RWPE1 (cell line): ENCODE data around the gene ADAMTS14.

ENCODE experiments used
- CTCF ChIA-PET: fragments of 350-600 bp; sonication (Branson Sonifier 250); formaldehyde crosslinking; extraction: SDS; loops from one replicate; lab custom pipeline; 2021; lab: Yijun Ruan, JAX
- POLR2A ChIA-PET: fragments of 400-600 bp; formaldehyde crosslinking; extraction: SDS; loops from one replicate; lab custom pipeline; 2020; ENCODE audit warnings: antibody characterized with exemption; ENCODE audit not compliant: low non-redundant PET; lab: Yijun Ruan, JAX
- DNase-seq: peaks from one replicate; pipeline ENCODE4 v3.0.0; 2012; ENCODE audit warnings: low spot score
- H3K27ac ChIP-seq: fragments of 450-650 bp; 2 replicates; pipeline ENCODE4 v1.5.1; 2017
- TF ChIP-seq, protein P1 (sequence below): fragments of 450-650 bp; conservative IDR thresholded peaks from 2 replicates; pipeline ENCODE4 v1.5.1; 2017; ENCODE audit warnings: low read depth, mild to moderate bottlenecking

ADAMTS14 gene

DNA sequence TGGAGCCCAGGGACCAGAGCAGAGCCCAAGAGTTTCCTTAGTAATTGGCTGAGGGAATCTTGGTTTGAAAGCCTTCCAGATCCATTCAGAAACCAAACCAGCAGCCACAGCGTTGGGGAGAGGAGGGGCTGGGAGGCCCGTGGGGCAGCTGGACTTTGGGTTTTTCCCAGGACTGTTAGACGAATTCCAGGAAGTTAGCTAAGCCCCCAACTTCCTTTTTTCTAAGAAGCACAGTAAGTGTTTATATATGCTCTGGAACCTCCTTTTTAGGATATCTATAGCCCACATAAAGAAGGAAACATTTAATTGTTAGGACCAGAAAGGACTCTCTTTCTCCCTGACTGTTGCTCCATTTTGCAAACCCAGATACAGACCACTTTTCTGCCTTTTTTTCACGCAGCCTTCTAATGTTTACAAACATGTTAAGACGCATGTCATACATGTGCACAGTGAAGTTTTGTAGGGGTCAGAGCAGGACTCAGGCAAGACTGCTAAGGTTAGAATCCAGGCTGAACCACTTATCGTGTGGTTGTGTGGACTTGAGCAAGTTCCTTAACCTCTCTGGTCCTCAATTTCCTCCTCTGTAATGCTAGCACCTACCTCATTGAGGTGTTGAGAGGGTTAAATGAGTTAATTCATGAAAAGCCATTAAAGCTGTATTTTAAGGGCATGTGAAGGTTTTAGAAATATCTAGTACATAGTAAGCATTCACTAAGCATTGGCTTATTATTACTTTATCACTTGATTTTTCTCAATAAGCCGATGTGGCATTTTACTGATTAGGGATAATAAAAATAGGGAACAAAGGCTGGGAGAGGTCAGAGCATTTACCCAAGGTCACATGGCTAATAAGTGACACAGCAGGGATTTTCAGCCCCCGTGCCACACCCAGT is 70.5 kb downstream of the ADAMTS14 start:
- H3K27ac ChIP-seq, result no peak overlapping the region
- TF ChIP-seq, protein P1, sequence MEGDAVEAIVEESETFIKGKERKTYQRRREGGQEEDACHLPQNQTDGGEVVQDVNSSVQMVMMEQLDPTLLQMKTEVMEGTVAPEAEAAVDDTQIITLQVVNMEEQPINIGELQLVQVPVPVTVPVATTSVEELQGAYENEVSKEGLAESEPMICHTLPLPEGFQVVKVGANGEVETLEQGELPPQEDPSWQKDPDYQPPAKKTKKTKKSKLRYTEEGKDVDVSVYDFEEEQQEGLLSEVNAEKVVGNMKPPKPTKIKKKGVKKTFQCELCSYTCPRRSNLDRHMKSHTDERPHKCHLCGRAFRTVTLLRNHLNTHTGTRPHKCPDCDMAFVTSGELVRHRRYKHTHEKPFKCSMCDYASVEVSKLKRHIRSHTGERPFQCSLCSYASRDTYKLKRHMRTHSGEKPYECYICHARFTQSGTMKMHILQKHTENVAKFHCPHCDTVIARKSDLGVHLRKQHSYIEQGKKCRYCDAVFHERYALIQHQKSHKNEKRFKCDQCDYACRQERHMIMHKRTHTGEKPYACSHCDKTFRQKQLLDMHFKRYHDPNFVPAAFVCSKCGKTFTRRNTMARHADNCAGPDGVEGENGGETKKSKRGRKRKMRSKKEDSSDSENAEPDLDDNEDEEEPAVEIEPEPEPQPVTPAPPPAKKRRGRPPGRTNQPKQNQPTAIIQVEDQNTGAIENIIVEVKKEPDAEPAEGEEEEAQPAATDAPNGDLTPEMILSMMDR, result no peak
- ChIA-PET CTCF (interaction anchor here (0.6 to 1.0 kb wide), 2 partner anchors 12 to 36 kb away, joined by 3 read pairs; no protein-coding TSS in a partner anchor), POLR2A (no interaction called here)
- no peak for DNase-seq

DNA sequence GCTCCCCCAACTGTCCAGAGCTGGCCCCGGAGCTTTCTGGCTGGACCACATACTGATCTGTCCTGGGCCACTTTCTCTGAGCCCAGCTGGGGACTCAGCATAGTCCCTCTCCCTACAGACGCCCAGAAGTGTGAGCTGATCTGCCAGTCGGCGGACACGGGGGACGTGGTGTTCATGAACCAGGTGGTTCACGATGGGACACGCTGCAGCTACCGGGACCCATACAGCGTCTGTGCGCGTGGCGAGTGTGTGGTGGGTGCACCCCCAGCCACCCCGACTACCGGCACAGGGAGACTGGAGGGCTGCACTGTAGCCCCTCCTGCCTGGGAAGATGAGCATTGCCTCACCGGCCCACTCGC is 71.1 kb downstream of the ADAMTS14 start:
- ChIA-PET POLR2A (no interaction called here), CTCF (interaction anchor here (0.6 to 1.0 kb wide), 2 partner anchors 12 to 35 kb away, joined by 3 read pairs; no protein-coding TSS in a partner anchor)
- TF ChIP-seq, protein P1, result no peak
- DNase-seq, result no peak
- H3K27ac ChIP-seq, result no peak overlapping the region

DNA sequence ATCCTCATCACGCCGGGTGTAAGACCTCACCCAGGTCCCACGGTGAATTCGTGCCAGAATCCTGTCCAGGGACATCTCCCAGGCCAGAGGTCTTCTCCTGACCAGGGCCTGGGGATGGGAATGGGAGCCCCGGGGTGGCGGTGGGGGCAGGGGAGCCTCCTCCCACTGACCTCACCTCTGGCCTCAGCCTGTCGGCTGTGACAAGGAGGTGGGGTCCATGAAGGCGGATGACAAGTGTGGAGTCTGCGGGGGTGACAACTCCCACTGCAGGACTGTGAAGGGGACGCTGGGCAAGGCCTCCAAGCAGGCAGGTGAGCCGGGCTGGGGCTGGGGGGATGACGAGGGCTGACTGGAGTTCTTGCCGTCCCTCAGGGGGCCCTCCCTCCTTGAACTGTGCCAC is 71.6 kb downstream of the ADAMTS14 start:
- DNase-seq, result no peak
- ChIA-PET CTCF (interaction anchor here (0.6 to 1.0 kb wide), 2 partner anchors 11 to 35 kb away, joined by 3 read pairs; no protein-coding TSS in a partner anchor), POLR2A (no interaction called here)
- H3K27ac ChIP-seq, result no peak overlapping the region
- TF ChIP-seq, protein P1, result no peak

DNA sequence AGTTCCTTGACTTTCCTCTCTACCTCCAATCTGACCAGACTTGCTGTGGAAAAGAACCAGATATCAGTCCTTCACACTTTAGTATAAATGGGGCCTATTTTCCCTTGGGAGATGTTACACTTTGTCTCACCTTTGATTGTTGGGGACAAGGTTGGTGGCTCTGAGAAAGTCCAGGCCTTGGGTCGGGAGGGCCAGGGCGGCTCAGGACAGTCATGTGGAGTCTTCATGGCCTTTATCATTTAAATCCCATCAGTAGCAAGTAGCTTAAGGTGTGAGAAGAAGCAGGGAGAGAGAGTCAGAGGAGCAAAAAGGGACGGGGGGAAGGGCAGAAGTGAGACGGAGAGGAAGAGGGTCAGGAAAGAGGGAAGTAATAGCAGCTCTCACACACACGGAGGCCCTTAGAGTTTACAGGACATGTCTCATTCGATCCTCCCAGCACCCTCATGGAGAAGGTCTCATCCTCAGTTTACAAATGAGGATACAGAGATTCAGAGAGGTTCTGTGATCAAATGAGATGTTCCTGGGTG is 72.4 kb downstream of the ADAMTS14 start:
- H3K27ac ChIP-seq, result no peak overlapping the region
- ChIA-PET POLR2A (no interaction called here), CTCF (interaction anchor here (0.6 kb wide), 1 partner anchor 212 kb away, joined by 4 read pairs; no protein-coding TSS in a partner anchor)
- no peak for DNase-seq
- TF ChIP-seq, protein P1, result no peak

DNA sequence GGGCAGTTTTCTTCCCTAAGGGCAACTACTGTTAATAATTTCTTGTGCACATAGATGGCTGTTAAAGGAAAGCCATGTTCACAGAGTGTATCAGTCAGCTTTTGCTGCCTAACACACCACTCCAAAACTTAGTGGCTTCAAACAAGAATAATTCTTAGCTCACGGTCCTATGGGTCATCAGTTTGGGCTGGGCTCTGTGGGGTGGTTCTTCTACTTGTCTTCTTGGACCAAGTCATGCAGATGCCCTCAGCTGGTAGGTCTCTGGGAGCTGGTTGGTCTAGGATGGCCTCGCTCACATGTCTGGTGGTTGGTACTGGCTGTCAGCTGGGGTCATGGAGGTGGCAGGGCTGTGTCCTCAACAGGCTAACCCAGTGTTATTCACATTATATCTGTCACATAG is 73.2 kb downstream of the ADAMTS14 start:
- ChIA-PET CTCF (interaction anchor here (0.6 kb wide), 1 partner anchor 90 kb away, joined by 6 read pairs; no protein-coding TSS in a partner anchor), POLR2A (no interaction called here)
- no peak overlapping the region for H3K27ac ChIP-seq
- TF ChIP-seq, protein P1, result no peak
- DNase-seq, result no peak

DNA sequence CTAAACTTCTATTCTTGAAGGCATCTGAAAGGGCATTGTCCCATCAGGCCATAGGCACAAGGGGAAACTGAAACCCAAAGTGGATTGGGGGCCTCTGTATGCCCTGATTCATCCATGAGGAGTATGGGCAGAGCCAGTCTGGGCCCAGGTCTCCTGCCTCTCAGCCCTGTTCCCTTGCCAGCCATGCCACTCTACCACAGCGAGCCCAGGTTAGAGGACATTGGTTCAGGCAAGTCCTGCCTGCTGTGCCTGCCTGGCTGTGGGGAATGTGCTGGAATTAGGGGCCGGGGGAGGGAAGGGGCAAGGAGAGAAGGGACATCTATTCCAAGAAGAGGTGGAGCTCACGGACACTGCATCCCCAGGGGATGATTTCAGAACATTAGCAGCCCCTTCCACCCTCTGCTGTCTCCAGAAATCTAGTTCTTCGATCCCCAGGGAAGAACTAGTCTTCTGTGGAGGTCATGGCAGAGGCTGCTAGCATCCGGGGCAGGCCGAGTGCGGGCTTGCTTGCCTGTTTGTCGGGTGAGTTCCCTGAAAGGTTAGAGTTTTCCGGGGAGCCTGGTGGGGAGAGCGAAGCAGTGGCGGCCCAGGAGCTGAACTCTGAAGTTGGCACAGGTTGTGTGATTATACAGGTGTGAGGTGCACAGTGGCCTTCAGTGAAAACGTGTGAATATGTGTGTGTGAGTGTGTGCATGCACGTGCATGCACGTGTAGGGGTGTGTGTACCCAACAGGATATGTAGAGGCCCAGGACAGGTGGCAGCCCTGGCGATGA is 75.1 kb downstream of the ADAMTS14 start:
- TF ChIP-seq, protein P1, result no peak
- POLR2A ChIA-PET, result interaction anchor here (0.6 kb wide), 1 partner anchor 474 kb away, joined by 3 read pairs; no protein-coding TSS in a partner anchor
- CTCF ChIA-PET, result interaction anchor here (0.6 kb wide), 1 partner anchor 179 kb away, joined by 3 read pairs; no protein-coding TSS in a partner anchor
- DNase-seq, result no peak
- H3K27ac ChIP-seq, result no peak overlapping the region
